Inflammatory macrophage (primary cell): ENCODE measurements around the gene SERPINE1.
A peak's percentile ranks its signal among the peaks of the same experiment; 100 is the strongest.

ENCODE experiments used
- DNase-seq, 2 donors: peaks; one replicate each; pipeline ENCODE4 v3.0.0-alpha.2; 2020 to 2022

The SERPINE1 gene

GRCh38 chr7:101124376-101125056 is 2.4 kb upstream of the SERPINE1 start:
- DNase-seq = peak; percentile 47 to 64

- DNase-seq = peak in 1 of 2 donors; percentile 28
These were observed 784 bp upstream of the SERPINE1 start for GRCh38 chr7:101125989-101126650.

GRCh38 chr7:101127460-101128039 is 646 bp downstream of the SERPINE1 start:
- DNase-seq = no peak

- no peak for DNase-seq
These were observed 1.3 kb downstream of the SERPINE1 start for GRCh38 chr7:101128040-101128834.

GRCh38 chr7:101129603-101130117 is 2.8 kb downstream of the SERPINE1 start:
- DNase-seq = peak in 1 of 2 donors; percentile 20

GRCh38 chr7:101132626-101133600 is 6.0 kb downstream of the SERPINE1 start:
- peak in 1 of 2 donors; percentile 36 for DNase-seq

- peak in 1 of 2 donors; percentile 30 for DNase-seq
These were observed 6.9 kb downstream of the SERPINE1 start for GRCh38 chr7:101133621-101134398.

- peak; percentile 70 to 75 for DNase-seq
These were observed 7.6 kb downstream of the SERPINE1 start for GRCh38 chr7:101134399-101134980.

GRCh38 chr7:101137651-101138212 is 10.8 kb downstream of the SERPINE1 start:
- peak; percentile 46 to 52 for DNase-seq

- DNase-seq = peak; percentile 88 to 95
These were observed 11.4 kb downstream of the SERPINE1 start for GRCh38 chr7:101138213-101138870.

GRCh38 chr7:101140339-101140699 is 13.4 kb downstream of the SERPINE1 start:
- DNase-seq = no peak

- no peak for DNase-seq
These were observed 14.0 kb downstream of the SERPINE1 start for GRCh38 chr7:101140746-101141382.

- DNase-seq = no peak
These were observed 25.2 kb downstream of the SERPINE1 start for GRCh38 chr7:101151908-101152651.

GRCh38 chr7:101153969-101154692 is 27.2 kb downstream of the SERPINE1 start, which contains the start of gene AP1S1:
TSS of gene AP1S1 (plus strand) at chr7:101154476. CDS start at chr7:101154515, 39 bp downstream.
- DNase-seq = peak; percentile 88 to 92

- DNase-seq = no peak
These were observed 27.8 kb downstream of the SERPINE1 start for GRCh38 chr7:101154693-101155102.

GRCh38 chr7:101155303-101155702 is 28.4 kb downstream of the SERPINE1 start:
- no peak for DNase-seq

GRCh38 chr7:101156277-101156676 is 29.4 kb downstream of the SERPINE1 start:
- no peak for DNase-seq
